Pancreas (tissue), 10 donors: ENCODE data around the gene DNAAF5. TPM values are rescaled to one million over a fixed set of nuclear protein-coding genes. Genes with fewer than 3 reads are reported as not detected.

Experiments
- ATAC-seq, 4 donors: fragments of 200-7000 bp; cut with Tn5 transposase; one replicate each; pipeline versions ENCODE4 v1.8.0 to v1.9.1; 2020; ENCODE audit warnings: mild to moderate bottlenecking in 4 of 4, moderate library complexity in 4 of 4
- DNase-seq, 6 donors: peaks; one replicate each; pipeline ENCODE4 v3.0.0-alpha.2; 2020
- FAIRE-seq: peaks from 2 replicates; lab custom pipeline; 2012; peaks lifted over from hg19 to GRCh38; lab: Jason Lieb, UNC
- H3K27ac ChIP-seq, 4 donors: fragments of 200-600 bp; sonication (generic); 1 replicate in 3 of 4; 2 replicates in 1 of 4; pipeline versions ENCODE4 v1.5.0 to v1.8.0; 2020
- H3K27me3 ChIP-seq, 4 donors: fragments of 200-600 bp; one replicate each; pipeline ENCODE4 v1.8.0; 2021
- H3K36me3 ChIP-seq, 3 donors: fragments of 200-600 bp; sonication (generic) in 1 of 3; one replicate each; pipeline versions ENCODE4 v1.5.0 to v1.8.0; 2020 to 2021
- H3K4me1 ChIP-seq, 3 donors: fragments of 200-600 bp; one replicate each; pipeline ENCODE4 v1.8.0; 2021
- H3K4me3 ChIP-seq, 4 donors: fragments of 200-600 bp; sonication (generic) in 2 of 4; one replicate each; pipeline versions ENCODE4 v1.5.0 to v1.8.0; 2020 to 2021
- H3K9me3 ChIP-seq, 4 donors: fragments of 200-600 bp; one replicate each; pipeline ENCODE4 v1.8.0; 2021
- CTCF ChIP-seq, 4 donors: fragments of 200-600 bp; sonication (generic) in 3 of 4; IDR thresholded peaks; one replicate each; pipeline versions ENCODE4 v1.5.0 to v1.8.0; 2021; ENCODE audit warnings: antibody characterized with exemption in 4 of 4
- WGBS, 2 donors: extraction: QIAGEN DNeasy Blood & Tissue Kit; methylation state at CpG; one replicate each; pipeline ENCODE4 v1.1.7; 2013; 5-methylcytosine and 5-hydroxymethylcytosine counted together
- intact Hi-C, 3 donors: fragments of 100-400 bp; cut with DNase I; formaldehyde crosslinking; loops; one replicate each; pipeline versions ENCODE4 v1.11.1 to v1.14.2; 2022
- polyA plus RNA-seq, 2 donors: library from polyadenylated mRNA; stranded (reverse); fragments of 200-250 nt; gene quantifications; one replicate each; pipeline ENCODE4 v1.2.3, GENCODE V29; 2013
- total RNA-seq, 6 donors: library from RNA; stranded (reverse); fragmentation: NEBNext Ultra II Directional in 4 of 6; extraction: Animal tissue kit (Norgen Biotek cat#: 25700) in 4 of 6; gene quantifications; one replicate each; pipeline versions ENCODE4 v1.2.1 to v1.2.4, GENCODE V29; 2021 to 2023
- donor health status: healthy with polysubstance abuse.
- donor health status: DM: no; HTN: no; CAD: no; lungs with moderate emphysema.
- donor health status: DM: no; HTN: no; CAD: no.
- donor health status: control.
- donor health status: control.
- donor health status: Bipolar disorder and iron deficiency.
- donor health status: DM: yes; HTN: yes; CAD: no.
- donor health status: DM: no; HTN: no; CAD: no.
- donor health status: DM: no; HTN: no; CAD: no.
- donor health status: DM: yes; HTN: yes; CAD: no.

Gene DNAAF5
- total and polyA plus RNA-seq, 8 donors = 7.7 to 16.6 (median 11.8) TPM

GRCh38 chr7:780516-780915, 54.0 kb downstream of the DNAAF5 start:
- H3K27me3 ChIP-seq = no peaks in the 10 kb centered on the region
- no peaks in the 10 kb centered on the region for H3K9me3 ChIP-seq
- no peak for TF ChIP-seq CTCF (IDR thresholded peaks at IDR 0.05)
- ATAC-seq = no peak
- intact Hi-C loops = no loop called here
- WGBS, 2 donors = 92 to 95% methylated on average over 10 of the region's 10 CpGs
- H3K36me3 ChIP-seq = peaks cover 0 to 27% (median 13%) of the 10 kb centered on the region in 3 donors
- no peaks in the 10 kb centered on the region for H3K4me1 ChIP-seq
- DNase-seq = peak in 1 of 6 donors; percentile 3
- H3K27ac ChIP-seq = no peak overlapping the region
- no peak for FAIRE-seq
- no peak overlapping the region for H3K4me3 ChIP-seq

GRCh38 chr7:781186-781849, 54.8 kb downstream of the DNAAF5 start:
- Histone ChIP-seq H3K4me1 (no peaks in the 10 kb centered on the region), H3K4me3 (no peak overlapping the region), H3K27ac (no peak overlapping the region), H3K27me3 (no peaks in the 10 kb centered on the region), H3K9me3 (no peaks in the 10 kb centered on the region), H3K36me3 (peaks cover 0 to 27% (median 13%) of the 10 kb centered on the region in 3 donors)
- TF ChIP-seq CTCF (IDR thresholded peaks at IDR 0.05) = no peak
- ATAC-seq (no peak), FAIRE-seq (no peak), DNase-seq (peak in 1 of 6 donors; percentile 16)
- intact Hi-C loops = no loop called here
- WGBS, 2 donors = 92 to 95% methylated on average over 23 of the region's 23 CpGs

GRCh38 chr7:781936-782529, 55.5 kb downstream of the DNAAF5 start:
- no peaks in the 10 kb centered on the region for H3K9me3 ChIP-seq
- FAIRE-seq = no peak
- DNase-seq = peak in 1 of 6 donors; percentile 53

GRCh38 chr7:782718-783449, 56.4 kb downstream of the DNAAF5 start:
- Histone ChIP-seq H3K4me3 (no peak overlapping the region), H3K27me3 (no peaks in the 10 kb centered on the region), H3K9me3 (no peaks in the 10 kb centered on the region), H3K4me1 (no peaks in the 10 kb centered on the region), H3K27ac (no peak overlapping the region), H3K36me3 (peaks cover 0 to 27% (median 13%) of the 10 kb centered on the region in 3 donors)
- intact Hi-C loops = no loop called here
- FAIRE-seq = no peak
- 91 to 93% methylated on average over 50 to 55 of the region's 56 CpGs for WGBS, 2 donors
- DNase-seq = peak in 1 of 6 donors; percentile 24
- TF ChIP-seq CTCF (IDR thresholded peaks at IDR 0.05) = no peak
- no peak for ATAC-seq

More at GRCh38 chr7:781936-782529, 55.5 kb downstream of the DNAAF5 start:
- H3K27ac ChIP-seq = no peak overlapping the region
- no peak for TF ChIP-seq CTCF (IDR thresholded peaks at IDR 0.05)
- no peaks in the 10 kb centered on the region for H3K27me3 ChIP-seq
- no peak for ATAC-seq
- no peaks in the 10 kb centered on the region for H3K4me1 ChIP-seq
- intact Hi-C loops = no loop called here
- no peak overlapping the region for H3K4me3 ChIP-seq
- H3K36me3 ChIP-seq = peaks cover 0 to 27% (median 13%) of the 10 kb centered on the region in 3 donors
- WGBS, 2 donors = 96 to 97% methylated on average over 70 to 80 of the region's 80 CpGs
